GM12878 (cell line): ENCODE results near the gene HTR7. TPM values are rescaled to one million over a fixed set of nuclear protein-coding genes. Genes with fewer than 3 reads are reported as not detected.

Experiments
- ATAC-seq: fragments of 200-7000 bp; cut with Tn5 transposase; 3 replicates; pipeline ENCODE4 v1.9.1; 2020; ENCODE audit warnings: mild to moderate bottlenecking, moderate library complexity
- BruUV-seq: library from RNA; stranded (reverse); fragments of 400-500 nt; replicated peaks from 2 replicates; lab custom pipeline; 2021; lab: Mats Ljungman, UMichigan
- CTCF ChIA-PET: fragments of 300-600 bp; sonication (Branson Sonifier 250); formaldehyde crosslinking; extraction: SDS; loops from one replicate; lab custom pipeline; 2021; ENCODE audit warnings: inconsistent platforms; lab: Yijun Ruan, JAX
- POLR2A ChIA-PET: fragments of 350-600 bp; formaldehyde crosslinking; extraction: SDS; loops from one replicate; lab custom pipeline; 2021; ENCODE audit warnings: inconsistent platforms; lab: Charles Lee
- RAD21 ChIA-PET: fragments of 300-600 bp; sonication (Branson Sonifier 250); formaldehyde crosslinking; loops from one replicate; lab custom pipeline; 2023; ENCODE audit warnings: antibody characterized with exemption; ENCODE audit not compliant: unreplicated experiment; lab: Charles Lee
- SMC1A ChIA-PET: fragments of 300-600 bp; sonication (Branson Sonifier 250); formaldehyde crosslinking; loops from one replicate; lab custom pipeline; 2023; ENCODE audit not compliant: unreplicated experiment, uncharacterized antibody; lab: Charles Lee
- DNase-seq: peaks from one replicate; pipeline ENCODE4 v3.0.0-alpha.2; 2011; ENCODE audit warnings: low read depth, low spot score
- FAIRE-seq: peaks from 3 replicates; lab custom pipeline; 2011; peaks lifted over from hg19 to GRCh38; lab: Jason Lieb, UNC
- H2AFZ ChIP-seq: 2 replicates; pipeline ENCODE4 v1.6.0; 2011; ENCODE audit warnings: low read depth, low read length, control low read depth; ENCODE audit not compliant: control insufficient read depth
- H3K27ac ChIP-seq: 2 replicates; pipeline ENCODE4 v1.5.1; 2011; ENCODE audit warnings: control low read depth; ENCODE audit not compliant: control insufficient read depth, insufficient read depth
- H3K27me3 ChIP-seq, 2 experiments: replicated peaks in 1 of 2; 2 replicates each; pipeline versions ENCODE4 v1.6.0 to v1.6.1; 2011; ENCODE audit warnings: low read length in 1 of 2; ENCODE audit not compliant: control insufficient read depth in 2 of 2, insufficient read depth in 2 of 2
- H3K36me3 ChIP-seq, 2 experiments: 2 replicates each; pipeline ENCODE4 v1.5.1; 2011; ENCODE audit warnings: low read length in 1 of 2; ENCODE audit not compliant: control insufficient read depth in 2 of 2, insufficient read depth in 2 of 2
- H3K4me1 ChIP-seq: 2 replicates; pipeline ENCODE4 v1.6.1; 2011; ENCODE audit warnings: mild to moderate bottlenecking, low read length, moderate library complexity, mixed read lengths; ENCODE audit not compliant: control insufficient read depth, insufficient read depth
- H3K4me2 ChIP-seq: 2 replicates; pipeline ENCODE4 v1.6.0; 2011; ENCODE audit warnings: control low read depth; ENCODE audit not compliant: control insufficient read depth, insufficient read depth
- H3K4me3 ChIP-seq: fragments of 200-600 bp; sonication (generic); 2 replicates; pipeline ENCODE4 v1.5.1; 2016
- H3K79me2 ChIP-seq: 2 replicates; pipeline ENCODE4 v1.6.0; 2011; ENCODE audit warnings: low read length; ENCODE audit not compliant: control insufficient read depth, insufficient read depth
- H3K9ac ChIP-seq: 2 replicates; pipeline ENCODE4 v1.8.0; 2011; ENCODE audit warnings: low read length, control low read depth, mixed read lengths; ENCODE audit not compliant: control insufficient read depth, insufficient read depth
- H3K9me3 ChIP-seq: replicated peaks from 3 replicates; pipeline ENCODE4 v1.5.1; 2011; ENCODE audit warnings: mild to moderate bottlenecking, low read length; ENCODE audit not compliant: control insufficient read depth, insufficient read depth
- H4K20me1 ChIP-seq: 2 replicates; pipeline ENCODE4 v1.6.0; 2011; ENCODE audit not compliant: control insufficient read depth, insufficient read depth
- CBX5 ChIP-seq: sonication (generic); IDR thresholded peaks from 2 replicates; pipeline ENCODE4 v1.6.1; 2016; ENCODE audit warnings: low read depth, moderate library complexity, mild to moderate bottlenecking, inconsistent platforms
- E2F4 ChIP-seq: IDR thresholded peaks from 2 replicates; pipeline ENCODE4 v1.6.1; 2012; ENCODE audit warnings: low read depth, low read length, improper control_type of control experiment
- EP300 ChIP-seq, 2 experiments: fragments of 150-350 bp in 1 of 2; IDR thresholded peaks; 2 replicates each; pipeline ENCODE4 v1.6.1; 2011 to 2012; ENCODE audit warnings: low read depth in 2 of 2, low read length in 2 of 2, borderline replicate concordance in 1 of 2, improper control_type of control experiment in 1 of 2, inconsistent platforms in 1 of 2; ENCODE audit not compliant: control insufficient read depth in 1 of 2
- GABPA ChIP-seq: IDR thresholded peaks from 2 replicates; pipeline ENCODE4 v1.6.1; 2014; ENCODE audit warnings: antibody characterized with exemption, low read depth, mild to moderate bottlenecking, inconsistent platforms
- MYB ChIP-seq: fragments of 150-350 bp; IDR thresholded peaks from 2 replicates; pipeline ENCODE4 v1.6.1; 2014; ENCODE audit warnings: mild to moderate bottlenecking, low read depth, low read length, borderline replicate concordance
- SRF ChIP-seq, 2 experiments: IDR thresholded peaks; 2 replicates each; pipeline ENCODE4 v1.6.1; 2011; ENCODE audit warnings: low read depth in 2 of 2, low read length in 2 of 2, mild to moderate bottlenecking in 1 of 2, moderate library complexity in 1 of 2
- SUZ12 ChIP-seq: fragments of 200-600 bp; sonication (generic); IDR thresholded peaks from one replicate; pipeline ENCODE4 v1.6.1; 2018; ENCODE audit warnings: antibody characterized with exemption, mild to moderate bottlenecking; ENCODE audit not compliant: unreplicated experiment
- WGBS: methylation state at CpG from one replicate; pipeline ENCODE4 v1.1.6; 2016; ENCODE audit warnings: low lambda C conversion rate; ENCODE audit not compliant: insufficient replicate concordance, insufficient coverage; ENCODE audit errors: missing lambda C conversion rate; 5-methylcytosine and 5-hydroxymethylcytosine counted together
- in situ Hi-C: fragments of 300-500 bp; cut with MboI; formaldehyde crosslinking; loops from 9 replicates; pipeline ENCODE4 v1.14.3; 2018; ENCODE audit warnings: mixed read lengths
- intact Hi-C: fragments of 100-400 bp; cut with micrococcal nuclease; formaldehyde crosslinking; loops from one replicate; pipeline ENCODE4 v1.14.2; 2022; ENCODE audit not compliant: unreplicated experiment
- polyA plus RNA-seq, 11 experiments: library from polyadenylated mRNA; depleted of rRNA in 4 of 11; unstranded in 6 of 11; stranded (reverse) in 5 of 11; fragments of >200 nt; fragmentation: Nextera tagmentation in 4 of 11; fragmentation: Illumina TruSeq in 1 of 11; extraction: Ambion mirVana in 4 of 11; extraction: Trizol in 1 of 11; gene quantifications; 1 replicate in 1 of 11; 2 replicates in 10 of 11; pipeline versions ENCODE4 v1.2.1 to v1.2.3, GENCODE V29; 2011 to 2016; ENCODE audit warnings: inconsistent platforms in 2 of 11, missing spikeins in 2 of 11, low read depth in 1 of 11
- total RNA-seq, 4 experiments: library from RNA; depleted of rRNA in 3 of 4; stranded (reverse); fragments of >200 nt in 3 of 4; fragmentation: Illumina TruSeq in 1 of 4; extraction: Trizol in 1 of 4; gene quantifications; 2 replicates each; pipeline versions ENCODE4 v1.2.1 to v1.2.3, GENCODE V29; 2013 to 2021

HTR7 gene
- total and polyA plus RNA-seq, 10 of the 15 experiments (the other 5 are each of a cell fraction or from before 2014, with no cell fraction given) = 0.01 to 1.3 (median 0.06) TPM; not detected in 4

- WGBS = 65% methylated on average over 3 of the region's 3 CpGs
- Histone ChIP-seq H3K4me1 (0 out of 2 replicates have a peak, but pooled peaks cover 3% of the 10 kb centered on the region), H4K20me1 (no peaks in the 10 kb centered on the region), H3K9ac (no peak overlapping the region), H3K27ac (no peak overlapping the region), H2AFZ (no peak overlapping the region), H3K27me3 (peaks cover 0 to 10% of the 10 kb centered on the region in 2 experiments; a peak in 3 of 4 replicates), H3K4me2 (no peak overlapping the region)
- DNase-seq (no peak), ATAC-seq (no peak)
- POLR2A ChIA-PET = no interaction called here
- CTCF ChIA-PET = interaction anchor here (1.2 to 2.0 kb wide), 3 partner anchors 10 to 25 kb away, joined by 4 to 6 read pairs (median 4); partner anchors contain the start of gene RPP30
- TF ChIP-seq CBX5 = no peak
- TF ChIP-seq, all 136 proteins: peak for 0
- in situ Hi-C loops = no loop called here
- ChIA-PET SMC1A (no interaction called here), RAD21 (no interaction called here)
- peaks cover under 1% of the 10 kb centered on the region for H3K9me3 ChIP-seq
- no peak for FAIRE-seq
- no peaks in the 10 kb centered on the region for H3K79me2 ChIP-seq
- no TSS peak for BruUV-seq
- intact Hi-C loops = loop anchor here (5.0 to 10.0 kb wide), 2 partner anchors 60 to 708 kb away; no protein-coding TSS in a partner anchor
- H3K4me3 ChIP-seq = no peak overlapping the region
- no peaks in the 10 kb centered on the region for H3K36me3 ChIP-seq
These were observed 2.7 kb downstream of the HTR7 start for GRCh38 chr10:90855126-90855525.

DNA sequence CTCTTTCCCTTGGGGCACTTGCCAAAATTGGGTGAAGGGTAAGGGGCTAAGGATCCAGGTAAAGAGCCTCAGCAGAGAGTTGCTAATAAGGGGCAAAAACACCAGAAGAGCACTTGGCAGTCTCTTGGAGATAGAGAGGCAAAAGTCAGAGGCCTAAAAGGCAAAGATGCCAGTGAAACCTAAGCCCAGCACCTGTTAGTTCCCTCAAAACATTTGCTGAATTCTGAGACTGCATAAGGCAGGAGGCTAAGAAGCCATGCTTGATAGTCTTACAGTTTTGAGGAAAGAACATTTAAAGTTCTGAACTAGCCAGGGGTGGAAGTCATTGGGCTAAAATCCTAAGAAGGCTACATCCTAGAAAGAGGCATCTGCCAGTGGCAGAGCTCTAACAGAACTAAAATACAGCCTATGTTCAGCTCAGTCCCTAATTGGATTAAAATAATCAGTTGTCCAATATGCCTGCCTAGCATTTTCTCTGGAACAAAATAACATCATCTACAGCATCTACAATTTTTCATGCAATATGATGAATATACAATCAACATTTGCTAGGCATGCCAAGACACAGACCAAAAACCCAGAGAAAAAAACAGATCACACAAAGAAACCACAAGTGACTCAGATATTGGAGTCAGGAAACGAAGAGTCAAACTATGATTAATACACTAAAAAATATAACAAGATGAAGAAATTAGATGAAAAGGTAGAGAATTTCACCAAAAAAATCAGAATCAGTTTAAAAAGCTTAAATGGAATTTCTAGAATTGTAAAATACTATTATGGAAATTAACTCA, 7.7 kb downstream of the HTR7 start:
- H3K4me2 ChIP-seq = no peak overlapping the region
- ChIA-PET CTCF (no interaction called here), RAD21 (no interaction called here), POLR2A (no interaction called here), SMC1A (no interaction called here)
- no peak overlapping the region for H3K27ac ChIP-seq
- BruUV-seq = no TSS peak
- H3K36me3 ChIP-seq = no peaks in the 10 kb centered on the region
- no peak for ATAC-seq
- intact Hi-C loops = loop anchor here (10.0 kb wide), 1 partner anchor 55 kb away; no protein-coding TSS in a partner anchor
- H3K9me3 ChIP-seq = peaks cover 4% of the 10 kb centered on the region
- no peak overlapping the region for H2AFZ ChIP-seq
- WGBS = 0% methylated on average over 1 of the region's 1 CpG
- no peak overlapping the region for H3K4me3 ChIP-seq
- no peaks in the 10 kb centered on the region for H3K27me3 ChIP-seq
- H3K9ac ChIP-seq = no peak overlapping the region
- no peaks in the 10 kb centered on the region for H3K4me1 ChIP-seq
- H3K79me2 ChIP-seq = no peaks in the 10 kb centered on the region
- FAIRE-seq = no peak
- H4K20me1 ChIP-seq = no peaks in the 10 kb centered on the region
- in situ Hi-C loops = no loop called here
- TF ChIP-seq SRF (IDR thresholded peaks at IDR 0.05; ENCODE audit: low read depth in 2 of 2, low read length in 2 of 2) (no peak), GABPA (no peak), E2F4 (no peak), SUZ12 (no peak), MYB (no peak), EP300 (IDR thresholded peaks at IDR 0.05; ENCODE audit: borderline replicate concordance in 1 of 2, control insufficient read depth in 1 of 2, low read depth in 2 of 2, low read length in 2 of 2) (no peak)
- TF ChIP-seq, all 136 proteins: peak for 0
- DNase-seq = no peak
